ENCODE measurements around the gene ORAI2. TPM values are rescaled to one million over a fixed set of nuclear protein-coding genes. Genes with fewer than 3 reads are reported as not detected.

Gene ORAI2
- total and polyA plus RNA-seq, 2 of the 8 experiments (the other 6 are each of a cell fraction or from before 2014, with no cell fraction given) = 20.7 to 35.2 TPM

GRCh38 chr7:102409340-102409739 lies 24.0 kb upstream of the ORAI2 start:
- Histone ChIP-seq H2AK5ac (ENCODE audit: low read depth, low read length) (no peak overlapping the region), H2BK120ac (replicated peaks; ENCODE audit: low read depth, low read length) (no peak overlapping the region), H3K36me3 (ENCODE audit: control insufficient read depth in 2 of 4, insufficient read depth in 4 of 4, low read length in 3 of 4) (peaks cover 21 to 54% (median 43%) of the 10 kb centered on the region in 4 experiments), H3K23ac (ENCODE audit: insufficient read length) (no peak overlapping the region), H4K91ac (replicated peaks; ENCODE audit: insufficient read length, low read length) (no peak overlapping the region), H3K4me2 (ENCODE audit: insufficient read depth in 1 of 2, low read depth in 2 of 2, low read length in 2 of 2) (no peak overlapping the region), H3K4ac (replicated peaks; ENCODE audit: insufficient read length, low read depth, low read length) (no peak overlapping the region), H3K27me3 (replicated peaks in 1 of 4; ENCODE audit: control insufficient read depth in 3 of 4, extremely low read depth in 1 of 4, insufficient read depth in 3 of 4, low read length in 3 of 4) (no peaks in the 10 kb centered on the region), H3K79me2 (ENCODE audit: control insufficient read depth in 1 of 2, insufficient read depth in 2 of 2, low read length in 2 of 2) (no peaks in the 10 kb centered on the region; a peak in 1 of 4 replicates), H3K56ac (replicated peaks; ENCODE audit: insufficient read length, low read depth, low read length) (no peak overlapping the region), H3K9ac (replicated peaks in 1 of 4; ENCODE audit: extremely low read depth in 1 of 4, low read depth in 3 of 4, low read length in 3 of 4) (no peak overlapping the region), H2BK20ac (ENCODE audit: low read length) (no peak overlapping the region), H2BK5ac (ENCODE audit: low read depth, low read length) (no peak overlapping the region), H2BK12ac (ENCODE audit: low read depth, low read length) (no peak overlapping the region), H3K18ac (ENCODE audit: extremely low read depth, low read length) (no peak overlapping the region), H4K8ac (ENCODE audit: extremely low read depth, insufficient read depth, low read length) (no peak overlapping the region), H2BK15ac (ENCODE audit: low read length) (no peak overlapping the region), H4K20me1 (replicated peaks in 1 of 2; ENCODE audit: control insufficient read depth in 1 of 2, insufficient read depth in 2 of 2, low read length in 2 of 2) (peaks cover 0 to 10% of the 10 kb centered on the region in 2 experiments), H2AFZ (ENCODE audit: low read length) (no peak overlapping the region), H3K27ac (ENCODE audit: low read depth, low read length) (no peak overlapping the region), H3K9me3 (ENCODE audit: insufficient read depth in 2 of 2, low read depth in 1 of 2, low read length in 1 of 2) (peaks cover 0 to 3% of the 10 kb centered on the region in 2 experiments; a peak in 1 of 4 replicates), H3K14ac (ENCODE audit: insufficient read length) (no peak overlapping the region), H3K23me2 (ENCODE audit: low read depth, low read length) (no peaks in the 10 kb centered on the region), H3K4me3 (ENCODE audit: extremely low read depth in 1 of 4, insufficient read depth in 2 of 4, low read depth in 3 of 4, low read length in 4 of 4) (no peak overlapping the region), H3K79me1 (ENCODE audit: low read depth, low read length) (no peaks in the 10 kb centered on the region; the same call in none of the 2 replicates), H3K4me1 (replicated peaks in 1 of 4; ENCODE audit: control insufficient read depth in 3 of 4, insufficient read depth in 4 of 4, low read length in 3 of 4) (no peaks in the 10 kb centered on the region), H4K5ac (ENCODE audit: insufficient read length, low read depth, low read length) (no peak overlapping the region)
- 92% methylated on average over 4 of the region's 4 CpGs; no CpG with 5 or more reads in 1 of the 2 experiments for WGBS, 2 experiments (ENCODE audit: extremely low coverage in 1 of 2, insufficient coverage in 1 of 2, insufficient read length in 1 of 2, insufficient replicate concordance in 2 of 2, low coverage in 1 of 2, low lambda C conversion rate in 2 of 2, missing lambda C conversion rate in 1 of 2)
- no peak for DNase-seq (ENCODE audit: low read depth in 1 of 2, low spot score in 2 of 2)
- FAIRE-seq = no peak
- POLR2A ChIA-PET (ENCODE audit: partially characterized antibody) = interaction anchor here (1.2 kb wide), 1 partner anchor 16 kb away, joined by 3 read pairs; no protein-coding TSS in a partner anchor
- CTCF ChIA-PET (ENCODE audit: partially characterized antibody) = interaction anchor here (0.8 to 1.5 kb wide), 3 partner anchors 10 to 58 kb away, joined by 3 to 6 read pairs (median 5); partner anchors contain the start of gene PRKRIP1
- TF ChIP-seq TAF7 (optimal IDR thresholded peaks at IDR 0.05; ENCODE audit: borderline replicate concordance, low read depth, low read length) = no peak
- TF ChIP-seq CREB1 (IDR thresholded peaks at IDR 0.05) = no peak
- no peak for TF ChIP-seq POLR2A (IDR thresholded peaks at IDR 0.05; ENCODE audit: control extremely low read depth in 1 of 2, low read depth in 2 of 2, low read length in 2 of 2)
- TF ChIP-seq BACH1 (IDR thresholded peaks at IDR 0.05; ENCODE audit: low read length) = no peak
- TF ChIP-seq KDM4A (IDR thresholded peaks at IDR 0.05; ENCODE audit: low read depth, low read length, severe bottlenecking) = no peak
- no peak for TF ChIP-seq POU5F1 (IDR thresholded peaks at IDR 0.05; ENCODE audit: low read depth, low read length)
- TF ChIP-seq HDAC2 (IDR thresholded peaks at IDR 0.05; ENCODE audit: borderline replicate concordance in 1 of 2, low read depth in 2 of 2, low read length in 2 of 2) = no peak
- no peak for TF ChIP-seq SIX5 (IDR thresholded peaks at IDR 0.05; ENCODE audit: low read depth, low read length)
- TF ChIP-seq, protein P1, sequence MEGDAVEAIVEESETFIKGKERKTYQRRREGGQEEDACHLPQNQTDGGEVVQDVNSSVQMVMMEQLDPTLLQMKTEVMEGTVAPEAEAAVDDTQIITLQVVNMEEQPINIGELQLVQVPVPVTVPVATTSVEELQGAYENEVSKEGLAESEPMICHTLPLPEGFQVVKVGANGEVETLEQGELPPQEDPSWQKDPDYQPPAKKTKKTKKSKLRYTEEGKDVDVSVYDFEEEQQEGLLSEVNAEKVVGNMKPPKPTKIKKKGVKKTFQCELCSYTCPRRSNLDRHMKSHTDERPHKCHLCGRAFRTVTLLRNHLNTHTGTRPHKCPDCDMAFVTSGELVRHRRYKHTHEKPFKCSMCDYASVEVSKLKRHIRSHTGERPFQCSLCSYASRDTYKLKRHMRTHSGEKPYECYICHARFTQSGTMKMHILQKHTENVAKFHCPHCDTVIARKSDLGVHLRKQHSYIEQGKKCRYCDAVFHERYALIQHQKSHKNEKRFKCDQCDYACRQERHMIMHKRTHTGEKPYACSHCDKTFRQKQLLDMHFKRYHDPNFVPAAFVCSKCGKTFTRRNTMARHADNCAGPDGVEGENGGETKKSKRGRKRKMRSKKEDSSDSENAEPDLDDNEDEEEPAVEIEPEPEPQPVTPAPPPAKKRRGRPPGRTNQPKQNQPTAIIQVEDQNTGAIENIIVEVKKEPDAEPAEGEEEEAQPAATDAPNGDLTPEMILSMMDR (IDR thresholded peaks at IDR 0.05; ENCODE audit: control extremely low read depth in 1 of 3, insufficient read depth in 1 of 3, low read depth in 1 of 3, low read length in 3 of 3) = no peak
- no peak for TF ChIP-seq JUN (IDR thresholded peaks at IDR 0.05; ENCODE audit: low read depth, low read length)
- no peak for TF ChIP-seq GABPA (IDR thresholded peaks at IDR 0.05; ENCODE audit: borderline replicate concordance, insufficient read depth, low read length)
- no peak for TF ChIP-seq TBP (IDR thresholded peaks at IDR 0.05; ENCODE audit: low read depth, low read length)
